HUES64 (cell line): ENCODE results near the gene MAOB. TPM values are rescaled to one million over a fixed set of nuclear protein-coding genes. Genes with fewer than 3 reads are reported as not detected.
A peak's percentile ranks its signal among the peaks of the same experiment; 100 is the strongest.
"Not testable (repeated sequence)": the region's sequence is repeated elsewhere in the genome, so short reads cannot be mapped to it uniquely, and the experiment has no call there.

Experiments used
- H3K27ac ChIP-seq: 2 replicates; pipeline ENCODE4 v1.7.0; 2013; ENCODE audit warnings: low read depth, low read length, inconsistent platforms
- H3K27me3 ChIP-seq: 2 replicates; pipeline ENCODE4 v1.6.1; 2013; ENCODE audit warnings: mild to moderate bottlenecking, low read length; ENCODE audit not compliant: insufficient read depth
- H3K36me3 ChIP-seq: 2 replicates; pipeline ENCODE4 v1.6.1; 2013; ENCODE audit warnings: mild to moderate bottlenecking, low read length; ENCODE audit not compliant: insufficient read depth
- H3K4me1 ChIP-seq: 2 replicates; pipeline ENCODE4 v1.6.1; 2013; ENCODE audit warnings: mild to moderate bottlenecking, low read length, moderate library complexity; ENCODE audit not compliant: insufficient read depth
- H3K4me3 ChIP-seq: 2 replicates; pipeline ENCODE4 v1.5.1; 2013; ENCODE audit warnings: mild to moderate bottlenecking, low read length, moderate library complexity
- H3K9ac ChIP-seq: 2 replicates; pipeline ENCODE4 v1.6.1; 2013; ENCODE audit warnings: mild to moderate bottlenecking, low read depth, low read length
- H3K9me3 ChIP-seq: 2 replicates; pipeline ENCODE4 v1.6.1; 2013; ENCODE audit warnings: low read depth, low read length; ENCODE audit not compliant: insufficient read depth
- WGBS: fragments of 150-250, 120-280 bp; methylation state at CpG from one replicate; pipeline ENCODE4 v1.1.7; 2013; ENCODE audit warnings: missing lambda C conversion rate; 5-methylcytosine and 5-hydroxymethylcytosine counted together
- polyA plus RNA-seq, 2 experiments: library from polyadenylated mRNA; stranded (reverse); fragments of 50-300 nt; gene quantifications; one replicate each; pipeline ENCODE4 v1.2.3, GENCODE V29; 2013

Gene MAOB
- 0.65 TPM for polyA plus RNA-seq (2013, experiment 1 of 2)
- polyA plus RNA-seq (2013, experiment 2 of 2), result 1.2 TPM

- Histone ChIP-seq H3K36me3 (no peaks in the 10 kb centered on the region), H3K27me3 (peaks cover 17% of the 10 kb centered on the region), H3K4me3 (peak within 1 kb of the TSS; percentile 44), H3K9ac (0 out of 2 replicates have a peak within 1 kb of the TSS, but pooled peaks have one; percentile 26), H3K27ac (no peak within 1 kb of the TSS), H3K4me1 (no peaks in the 10 kb centered on the region), H3K9me3 (no peaks in the 10 kb centered on the region)
- WGBS, result under 1% methylated on average over 36 of the region's 36 CpGs
Observed at GRCh38 chrX:43882294-43882681, at the start of gene MAOB. Gene MAOB (minus strand): TSS chrX:43882450. CDS start chrX:43882299, 151 bp downstream.

GRCh38 chrX:43922032-43922431 is 39.8 kb upstream of the MAOB start:
- H3K27me3 ChIP-seq, H3K9me3 ChIP-seq, H3K4me3 ChIP-seq, H3K9ac ChIP-seq, H3K36me3 ChIP-seq, H3K4me1 ChIP-seq, H3K27ac ChIP-seq: not testable (repeated sequence)
- WGBS, result 100% methylated on average over 1 of the region's 3 CpGs

DNA sequence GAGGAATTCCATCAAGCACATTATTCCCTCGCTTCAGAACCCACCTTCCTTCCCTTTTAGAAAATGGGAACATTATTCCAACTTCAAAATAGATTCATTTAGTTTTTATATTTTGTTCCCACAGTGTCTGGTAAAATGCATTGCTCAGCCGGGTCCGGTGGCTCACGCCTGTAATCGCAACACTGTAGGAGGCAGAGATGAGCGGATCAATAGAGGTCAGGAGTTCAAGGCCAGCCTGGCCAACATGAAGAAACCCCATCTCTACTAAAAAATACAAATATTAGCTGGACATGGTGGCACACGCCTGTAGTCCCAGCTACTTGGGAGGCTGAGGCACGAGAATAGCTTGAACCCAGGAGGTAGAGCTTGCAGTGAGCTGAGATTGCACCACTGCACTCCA is 28.5 kb upstream of the MAOB start:
- H3K27ac ChIP-seq, H3K4me3 ChIP-seq, H3K4me1 ChIP-seq, H3K9me3 ChIP-seq, H3K9ac ChIP-seq, H3K36me3 ChIP-seq, H3K27me3 ChIP-seq: not testable (repeated sequence)
- 94% methylated on average over 7 of the region's 8 CpGs for WGBS

DNA sequence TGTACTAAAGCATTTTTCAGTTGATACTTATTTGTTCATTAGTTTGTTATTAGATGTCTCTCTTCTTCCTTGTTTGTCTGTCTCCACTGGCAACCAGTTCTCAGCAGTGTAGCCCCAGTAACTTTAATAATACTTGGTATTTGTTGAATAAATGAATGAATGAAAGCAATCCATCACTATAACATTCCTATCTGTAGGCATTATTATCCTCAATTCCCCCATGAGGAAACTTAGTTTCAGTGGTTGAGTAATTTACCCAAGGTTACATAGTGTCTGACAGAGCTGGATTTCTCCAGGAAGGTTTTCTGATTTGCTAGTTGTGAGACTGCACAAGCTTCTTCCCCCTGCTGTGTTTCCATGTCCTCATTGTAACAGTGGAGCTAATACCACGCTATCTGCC is 27.8 kb upstream of the MAOB start:
- no CpG with 5 or more reads among the region's 1 CpG for WGBS
- Histone ChIP-seq H3K27me3 (no peaks in the 10 kb centered on the region), H3K9me3 (no peaks in the 10 kb centered on the region)

GRCh38 chrX:43909141-43909540 is 26.9 kb upstream of the MAOB start:
- Histone ChIP-seq H3K9ac (no peak overlapping the region), H3K9me3 (no peaks in the 10 kb centered on the region), H3K4me1 (no peaks in the 10 kb centered on the region), H3K27me3 (no peaks in the 10 kb centered on the region), H3K27ac (no peak overlapping the region), H3K36me3 (no peaks in the 10 kb centered on the region), H3K4me3 (no peak overlapping the region)
- whole genome bisulfite sequencing, result 90% methylated on average over 1 of the region's 1 CpG

More for the DNA sequence above, 27.8 kb upstream of the MAOB start:
- H3K9ac ChIP-seq, result no peak overlapping the region
- no peaks in the 10 kb centered on the region for H3K4me1 ChIP-seq
- no peak overlapping the region for H3K27ac ChIP-seq
- H3K4me3 ChIP-seq, result no peak overlapping the region
- no peaks in the 10 kb centered on the region for H3K36me3 ChIP-seq

DNA sequence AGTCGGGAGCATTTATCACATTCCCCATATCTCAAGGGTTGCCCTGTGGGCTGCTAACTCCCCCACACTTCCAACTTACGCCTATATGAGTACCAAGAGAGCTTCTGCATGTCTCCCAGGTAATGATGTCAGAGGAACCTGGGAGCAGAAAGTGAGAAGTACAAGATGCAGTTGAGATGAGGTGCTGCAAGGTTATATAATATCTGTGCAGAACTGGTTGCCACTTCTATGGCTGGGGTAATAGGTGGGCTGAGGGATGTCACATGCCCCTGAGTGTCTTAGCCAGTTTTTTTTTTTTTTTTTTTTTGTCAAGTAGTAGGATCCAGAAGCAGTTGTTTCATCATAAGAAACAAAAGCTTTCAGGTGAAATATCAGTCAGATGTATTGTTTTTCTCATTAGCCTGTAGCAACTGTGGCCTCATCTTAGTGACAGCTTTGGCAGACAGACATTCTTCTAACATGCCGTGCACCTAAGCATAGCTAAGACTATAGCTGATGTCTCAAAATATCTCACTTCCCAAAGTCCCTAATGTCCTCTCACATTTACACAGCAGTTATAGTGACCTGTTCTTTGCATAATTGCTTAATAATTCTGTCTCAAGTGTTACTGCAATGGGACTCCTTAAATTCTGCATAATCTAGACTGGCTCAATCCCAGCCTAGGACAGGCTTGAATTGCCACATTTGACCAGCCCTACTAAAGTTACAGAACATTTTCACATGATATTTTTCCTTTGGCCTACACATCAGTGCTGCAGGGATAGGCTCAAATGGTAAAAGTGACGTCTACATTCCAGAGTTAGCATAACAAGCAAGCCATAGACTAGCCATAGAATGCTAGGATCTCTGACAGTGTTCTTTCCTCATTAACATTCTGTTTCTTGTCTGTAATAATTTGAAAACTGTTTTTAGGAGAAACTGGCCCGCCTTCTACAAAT is 17.9 kb upstream of the MAOB start:
- peak overlapping the region; percentile 70; the same call in 1 of the 2 replicates for H3K27ac ChIP-seq
- no peak overlapping the region for H3K4me3 ChIP-seq
- H3K4me1 ChIP-seq, result peaks cover 10% of the 10 kb centered on the region
- WGBS, result 73% methylated on average over 4 of the region's 5 CpGs
- no peaks in the 10 kb centered on the region for H3K27me3 ChIP-seq
- no peak overlapping the region for H3K9ac ChIP-seq
- no peaks in the 10 kb centered on the region for H3K36me3 ChIP-seq
- H3K9me3 ChIP-seq, result no peaks in the 10 kb centered on the region

DNA sequence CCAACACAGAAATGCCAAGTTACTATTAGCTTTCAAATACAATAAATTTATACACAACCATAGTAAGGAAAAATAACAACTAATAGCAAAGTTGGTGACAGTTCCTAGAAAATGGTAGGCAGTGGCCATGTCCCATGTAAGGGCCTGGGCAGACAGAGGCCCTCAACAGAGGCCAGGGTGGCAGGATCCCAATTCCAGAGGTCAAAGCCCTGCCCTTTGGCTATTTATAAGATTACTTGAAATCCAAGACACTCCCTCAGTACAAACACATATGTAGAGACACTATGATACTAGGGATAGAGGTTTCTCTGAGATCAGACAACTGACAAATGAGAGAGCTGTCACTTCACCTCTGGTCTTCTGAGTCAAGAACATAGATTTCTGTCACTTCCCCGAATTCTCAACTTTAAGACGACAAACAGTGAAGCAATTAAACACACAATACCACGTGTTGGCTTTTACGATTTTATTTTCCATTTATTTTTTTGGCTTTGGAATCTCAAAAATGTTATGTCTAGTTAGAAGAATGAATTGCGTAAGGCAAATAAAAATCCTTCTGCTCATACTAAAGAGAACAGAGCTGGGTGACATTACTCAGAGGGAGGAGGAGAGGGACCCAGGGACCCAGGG is 16.3 kb upstream of the MAOB start:
- 92% methylated on average over 2 of the region's 5 CpGs for WGBS
- H3K9me3 ChIP-seq, result no peaks in the 10 kb centered on the region

DNA sequence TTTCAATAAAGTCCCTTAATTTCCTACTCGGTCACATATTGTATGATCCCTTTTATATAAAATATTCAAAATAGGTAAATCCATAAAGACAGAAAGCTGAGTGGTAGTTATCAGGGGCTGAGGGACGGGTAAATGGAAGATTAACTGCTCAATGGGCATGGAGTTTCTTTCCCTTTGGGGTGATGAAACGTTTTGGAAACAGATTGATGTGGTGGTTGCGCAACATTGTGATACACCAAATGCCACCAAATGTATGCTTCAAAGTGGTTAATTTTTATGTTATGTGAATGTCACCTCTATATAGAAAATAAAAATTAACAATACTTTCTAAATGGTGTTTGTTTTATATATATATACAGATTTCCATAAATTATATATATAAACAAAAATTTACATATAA is 15.0 kb upstream of the MAOB start:
- no peaks in the 10 kb centered on the region for H3K36me3 ChIP-seq
- WGBS, result 90% methylated on average over 1 of the region's 4 CpGs
- peaks cover 10% of the 10 kb centered on the region for H3K4me1 ChIP-seq
- no peaks in the 10 kb centered on the region for H3K27me3 ChIP-seq
- H3K9me3 ChIP-seq, result no peaks in the 10 kb centered on the region
- no peak overlapping the region for H3K4me3 ChIP-seq
- no peak overlapping the region for H3K9ac ChIP-seq
- H3K27ac ChIP-seq, result no peak overlapping the region

More for the DNA sequence above, 16.3 kb upstream of the MAOB start:
- Histone ChIP-seq H3K36me3 (no peaks in the 10 kb centered on the region), H3K9ac (no peak overlapping the region), H3K4me1 (peaks cover 10% of the 10 kb centered on the region), H3K4me3 (no peak overlapping the region), H3K27ac (no peak overlapping the region), H3K27me3 (no peaks in the 10 kb centered on the region)

- H3K27me3 ChIP-seq, result no peaks in the 10 kb centered on the region
- H3K27ac ChIP-seq, result no peak overlapping the region
- no peaks in the 10 kb centered on the region for H3K36me3 ChIP-seq
- H3K9me3 ChIP-seq, result no peaks in the 10 kb centered on the region
- WGBS, result 100% methylated on average over 1 of the region's 1 CpG
- no peak overlapping the region for H3K9ac ChIP-seq
- no peak overlapping the region for H3K4me3 ChIP-seq
- no peaks in the 10 kb centered on the region for H3K4me1 ChIP-seq
Observed at GRCh38 chrX:43892336-43892870, 10.2 kb upstream of the MAOB start.

- Histone ChIP-seq H3K27ac (no peak overlapping the region), H3K4me1 (no peaks in the 10 kb centered on the region), H3K9ac (no peak overlapping the region), H3K36me3 (no peaks in the 10 kb centered on the region), H3K27me3 (peaks cover 17% of the 10 kb centered on the region), H3K4me3 (no peak overlapping the region), H3K9me3 (no peaks in the 10 kb centered on the region)
- WGBS, result 98% methylated on average over 5 of the region's 5 CpGs
Observed at GRCh38 chrX:43885617-43886016, 3.4 kb upstream of the MAOB start.
